C4-2B (cell line): ENCODE measurements around the gene CREB3.

ENCODE experiments used
- ZFX ChIP-seq: fragments of 450-650 bp; IDR thresholded peaks from 2 replicates; pipeline ENCODE4 v1.6.1; 2017
- TF ChIP-seq, protein P1 (sequence below): fragments of 450-650 bp; conservative IDR thresholded peaks from 2 replicates; pipeline ENCODE4 v1.5.1; 2017; ENCODE audit warnings: mild to moderate bottlenecking

DNA sequence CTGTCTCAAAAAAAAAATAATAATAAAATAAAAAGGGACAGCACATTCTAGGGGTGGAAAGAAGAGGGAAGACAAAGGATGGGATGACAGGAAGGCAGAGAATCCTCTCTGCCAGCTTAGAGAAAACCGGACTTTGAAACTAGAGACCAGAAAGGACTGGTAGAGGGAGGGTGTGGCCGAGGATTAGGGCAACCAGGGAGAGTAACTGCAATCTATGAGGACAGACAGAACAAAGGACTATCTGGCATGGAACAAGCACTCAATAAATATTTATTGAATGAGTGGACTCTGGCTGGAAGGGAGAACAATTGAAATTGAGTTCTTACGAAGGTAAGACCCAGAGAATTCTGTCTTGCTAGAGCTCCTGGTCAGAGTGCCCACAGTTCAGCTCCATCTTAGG, 14.1 kb downstream of the CREB3 start:
- TF ChIP-seq, protein P1, sequence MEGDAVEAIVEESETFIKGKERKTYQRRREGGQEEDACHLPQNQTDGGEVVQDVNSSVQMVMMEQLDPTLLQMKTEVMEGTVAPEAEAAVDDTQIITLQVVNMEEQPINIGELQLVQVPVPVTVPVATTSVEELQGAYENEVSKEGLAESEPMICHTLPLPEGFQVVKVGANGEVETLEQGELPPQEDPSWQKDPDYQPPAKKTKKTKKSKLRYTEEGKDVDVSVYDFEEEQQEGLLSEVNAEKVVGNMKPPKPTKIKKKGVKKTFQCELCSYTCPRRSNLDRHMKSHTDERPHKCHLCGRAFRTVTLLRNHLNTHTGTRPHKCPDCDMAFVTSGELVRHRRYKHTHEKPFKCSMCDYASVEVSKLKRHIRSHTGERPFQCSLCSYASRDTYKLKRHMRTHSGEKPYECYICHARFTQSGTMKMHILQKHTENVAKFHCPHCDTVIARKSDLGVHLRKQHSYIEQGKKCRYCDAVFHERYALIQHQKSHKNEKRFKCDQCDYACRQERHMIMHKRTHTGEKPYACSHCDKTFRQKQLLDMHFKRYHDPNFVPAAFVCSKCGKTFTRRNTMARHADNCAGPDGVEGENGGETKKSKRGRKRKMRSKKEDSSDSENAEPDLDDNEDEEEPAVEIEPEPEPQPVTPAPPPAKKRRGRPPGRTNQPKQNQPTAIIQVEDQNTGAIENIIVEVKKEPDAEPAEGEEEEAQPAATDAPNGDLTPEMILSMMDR, result no peak
- TF ChIP-seq ZFX, result no peak
